ENCODE data around the gene TMPRSS13. TPM values are rescaled to one million over a fixed set of nuclear protein-coding genes. Genes with fewer than 3 reads are reported as not detected.

The TMPRSS13 gene
- total RNA-seq, 5 donors from 2014 or later (not counting 1 experiment from before 2014, with no cell fraction given), result 2.1 to 4.7 (median 3.7) TPM

DNA sequence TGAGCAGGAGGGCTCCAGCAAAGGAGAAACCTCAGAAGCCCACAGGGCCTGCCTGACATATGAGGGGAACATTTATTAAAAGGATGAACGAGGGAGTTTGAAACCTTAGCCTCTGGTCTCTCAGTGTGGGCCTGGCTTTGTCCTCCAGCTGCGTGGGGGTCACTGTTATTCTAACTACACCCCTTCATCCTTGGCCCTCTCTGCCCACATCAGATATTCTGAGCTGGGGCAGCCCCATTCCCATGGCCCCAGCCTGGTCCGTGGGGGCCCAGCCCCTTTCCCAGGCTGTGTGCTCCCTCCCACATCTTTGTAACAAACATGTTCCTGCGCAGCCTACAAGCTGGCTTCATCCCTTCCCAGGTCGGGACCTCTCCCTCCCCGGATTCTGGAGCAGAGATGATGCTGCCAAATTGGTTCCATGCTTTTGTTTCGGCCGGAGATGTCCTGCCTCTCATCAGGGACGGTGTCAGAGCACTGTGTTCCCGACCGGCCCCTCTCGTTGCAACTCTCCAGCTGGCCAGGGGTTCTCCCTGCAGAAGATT is 56.7 kb downstream of the TMPRSS13 start:
- peaks cover 30 to 40% (median 32%) of the 10 kb centered on the region in 3 donors for H3K4me1 Mint-ChIP-seq
- 70% methylated on average over 11 of the region's 12 CpGs for WGBS (ENCODE audit: insufficient coverage)
- H3K4me1 ChIP-seq (ENCODE audit: control insufficient read depth in 1 of 2, extremely low read depth in 1 of 2, insufficient read depth in 2 of 2, low read length in 2 of 2), result peaks cover 10 to 36% of the 10 kb centered on the region in 2 experiments
- no peak overlapping the region for H3K4me3 ChIP-seq (ENCODE audit: control insufficient read depth in 1 of 2, extremely low read depth in 1 of 2, low read length in 1 of 2)
- ChIA-PET CTCF (no interaction called here), POLR2A (interaction anchor here in 1 of 2 donors (0.6 kb wide), 1 partner anchor 645 kb away, joined by 3 read pairs; no protein-coding TSS in a partner anchor)
- no peak overlapping the region for H3K27ac Mint-ChIP-seq
- no peaks in the 10 kb centered on the region for H3K36me3 ChIP-seq (ENCODE audit: control insufficient read depth in 2 of 2, extremely low read depth in 1 of 2, insufficient read depth in 1 of 2, low read length in 1 of 2)
- peaks cover 39 to 55% of the 10 kb centered on the region in 2 donors for H3K27me3 Mint-ChIP-seq
- ATAC-seq (replicated peaks in 1 of 4), result no peak
- no peaks in the 10 kb centered on the region for H3K36me3 Mint-ChIP-seq
- peaks cover 0 to 77% of the 10 kb centered on the region in 2 experiments for H3K27me3 ChIP-seq (replicated peaks in 1 of 2; ENCODE audit: control insufficient read depth in 2 of 2, extremely low read depth in 1 of 2, insufficient read depth in 2 of 2, low read length in 1 of 2)
- DNase-seq, result no peak
- H3K9me3 Mint-ChIP-seq, result no peaks in the 10 kb centered on the region
- H3K9me3 ChIP-seq, result no peaks in the 10 kb centered on the region
- no peak overlapping the region for H3K27ac ChIP-seq (ENCODE audit: low read length)
- no peak overlapping the region for H3K4me3 Mint-ChIP-seq

GRCh38 chr11:117871784-117872183 is 57.4 kb downstream of the TMPRSS13 start:
- CTCF ChIA-PET, result no interaction called here
- POLR2A ChIA-PET, result no interaction called here
- no peak overlapping the region for H3K4me3 ChIP-seq (ENCODE audit: control insufficient read depth in 1 of 2, extremely low read depth in 1 of 2, low read length in 1 of 2)
- H3K4me1 ChIP-seq (ENCODE audit: control insufficient read depth in 1 of 2, extremely low read depth in 1 of 2, insufficient read depth in 2 of 2, low read length in 2 of 2), result peaks cover 10 to 33% of the 10 kb centered on the region in 2 experiments
- 68% methylated on average over 5 of the region's 5 CpGs for WGBS (ENCODE audit: insufficient coverage)
- peaks cover 26 to 34% (median 28%) of the 10 kb centered on the region in 3 donors for H3K4me1 Mint-ChIP-seq
- ATAC-seq (replicated peaks in 1 of 4) (no peak), DNase-seq (no peak)
- H3K27me3 Mint-ChIP-seq, result peaks cover 32 to 48% of the 10 kb centered on the region in 2 donors
- H3K27me3 ChIP-seq (replicated peaks in 1 of 2; ENCODE audit: control insufficient read depth in 2 of 2, extremely low read depth in 1 of 2, insufficient read depth in 2 of 2, low read length in 1 of 2), result peaks cover 0 to 70% of the 10 kb centered on the region in 2 experiments
- no peaks in the 10 kb centered on the region for H3K36me3 Mint-ChIP-seq
- H3K4me3 Mint-ChIP-seq, result no peak overlapping the region
- no peak overlapping the region for H3K27ac ChIP-seq (ENCODE audit: low read length)
- no peaks in the 10 kb centered on the region for H3K36me3 ChIP-seq (ENCODE audit: control insufficient read depth in 2 of 2, extremely low read depth in 1 of 2, insufficient read depth in 1 of 2, low read length in 1 of 2)
- H3K9me3 ChIP-seq, result no peaks in the 10 kb centered on the region
- no peak overlapping the region for H3K27ac Mint-ChIP-seq
- H3K9me3 Mint-ChIP-seq, result no peaks in the 10 kb centered on the region

DNA sequence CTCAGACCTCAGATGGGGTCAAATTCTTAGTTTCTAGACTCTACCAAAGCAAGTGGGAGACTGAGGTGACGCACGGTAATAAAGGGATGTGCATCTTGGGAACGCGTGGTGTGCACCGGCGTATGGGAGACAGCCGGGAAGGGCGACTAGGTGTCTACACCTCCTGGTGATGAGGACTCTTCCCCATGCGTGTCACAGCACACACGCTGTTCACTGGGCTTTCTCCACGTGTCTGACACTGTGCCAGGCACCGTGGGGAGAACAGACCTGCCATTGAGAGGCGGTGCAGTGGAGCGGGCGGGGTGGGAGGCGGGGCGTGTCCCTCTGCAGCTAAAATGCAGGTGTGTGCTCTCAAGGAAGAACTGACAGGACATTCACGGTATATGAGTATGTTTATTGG is 58.0 kb downstream of the TMPRSS13 start:
- peaks cover 30 to 45% of the 10 kb centered on the region in 2 donors for H3K27me3 Mint-ChIP-seq

DNA sequence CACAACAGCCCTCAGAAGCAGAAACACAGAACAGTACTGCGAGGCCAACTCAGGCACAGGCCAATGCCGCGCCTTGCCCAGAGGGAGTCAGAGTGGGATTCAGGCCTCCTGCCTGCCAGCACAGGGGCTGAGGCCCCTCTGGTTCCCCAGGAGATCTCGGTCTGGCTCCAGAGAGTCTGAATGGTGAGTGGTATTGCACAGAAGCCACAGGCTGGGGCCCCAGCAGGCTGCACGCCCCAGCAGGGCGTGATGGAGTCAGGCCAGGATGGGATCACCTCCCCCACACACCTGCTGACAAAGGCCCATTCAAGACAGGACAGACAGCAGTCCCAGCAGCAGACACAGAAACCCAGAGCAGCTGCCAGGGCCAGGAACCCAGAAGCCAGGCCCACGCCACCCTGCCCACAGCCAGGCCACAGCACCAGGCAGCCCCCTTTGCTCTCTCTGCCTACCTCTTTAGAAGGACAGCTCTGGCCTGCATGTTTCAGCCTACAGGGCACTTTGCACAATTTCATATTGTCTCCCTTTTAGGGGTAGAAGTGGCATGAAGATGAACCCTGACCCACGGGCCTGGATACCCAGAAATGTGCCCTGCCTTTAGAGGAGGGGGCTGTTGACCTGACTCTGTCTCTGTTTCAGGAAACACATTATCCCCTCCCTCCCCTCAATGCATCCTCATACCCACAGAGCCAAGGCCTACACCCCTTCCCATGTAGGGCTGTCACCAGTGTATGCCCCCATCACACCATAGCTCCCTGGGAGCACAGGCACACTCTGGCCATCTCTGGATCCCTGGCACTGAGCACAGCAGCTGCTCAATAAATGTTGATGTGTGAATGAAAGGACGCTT is 58.9 kb downstream of the TMPRSS13 start:
- DNase-seq (no peak), ATAC-seq (replicated peaks in 1 of 4) (no peak)
- H3K4me1 ChIP-seq (ENCODE audit: control insufficient read depth in 1 of 2, extremely low read depth in 1 of 2, insufficient read depth in 2 of 2, low read length in 2 of 2), result peaks cover 3 to 19% of the 10 kb centered on the region in 2 experiments
- H3K27me3 Mint-ChIP-seq, result peaks cover 22 to 36% of the 10 kb centered on the region in 2 donors
- H3K9me3 ChIP-seq, result no peaks in the 10 kb centered on the region
- H3K36me3 Mint-ChIP-seq, result no peaks in the 10 kb centered on the region
- H3K36me3 ChIP-seq (ENCODE audit: control insufficient read depth in 2 of 2, extremely low read depth in 1 of 2, insufficient read depth in 1 of 2, low read length in 1 of 2), result no peaks in the 10 kb centered on the region
- ChIA-PET POLR2A (no interaction called here), CTCF (no interaction called here)
- H3K27me3 ChIP-seq (replicated peaks in 1 of 2; ENCODE audit: control insufficient read depth in 2 of 2, extremely low read depth in 1 of 2, insufficient read depth in 2 of 2, low read length in 1 of 2), result peaks cover 0 to 58% of the 10 kb centered on the region in 2 experiments
- H3K27ac Mint-ChIP-seq, result no peak overlapping the region
- no peak overlapping the region for H3K4me3 Mint-ChIP-seq
- 67% methylated on average over 1 of the region's 9 CpGs for WGBS (ENCODE audit: insufficient coverage)
- no peaks in the 10 kb centered on the region for H3K9me3 Mint-ChIP-seq
- no peak overlapping the region for H3K27ac ChIP-seq (ENCODE audit: low read length)
- peaks cover 15 to 23% (median 15%) of the 10 kb centered on the region in 3 donors for H3K4me1 Mint-ChIP-seq
- no peak overlapping the region for H3K4me3 ChIP-seq (ENCODE audit: control insufficient read depth in 1 of 2, extremely low read depth in 1 of 2, low read length in 1 of 2)

More for the DNA sequence above, 58.0 kb downstream of the TMPRSS13 start:
- H3K4me1 Mint-ChIP-seq, result peaks cover 23 to 31% (median 24%) of the 10 kb centered on the region in 3 donors
- POLR2A ChIA-PET, result no interaction called here
- ATAC-seq (replicated peaks in 1 of 4), result no peak
- CTCF ChIA-PET, result no interaction called here
- H3K9me3 ChIP-seq, result no peaks in the 10 kb centered on the region
- peaks cover 0 to 67% of the 10 kb centered on the region in 2 experiments for H3K27me3 ChIP-seq (replicated peaks in 1 of 2; ENCODE audit: control insufficient read depth in 2 of 2, extremely low read depth in 1 of 2, insufficient read depth in 2 of 2, low read length in 1 of 2)
- H3K36me3 ChIP-seq (ENCODE audit: control insufficient read depth in 2 of 2, extremely low read depth in 1 of 2, insufficient read depth in 1 of 2, low read length in 1 of 2), result no peaks in the 10 kb centered on the region
- peaks cover 9 to 28% of the 10 kb centered on the region in 2 experiments for H3K4me1 ChIP-seq (ENCODE audit: control insufficient read depth in 1 of 2, extremely low read depth in 1 of 2, insufficient read depth in 2 of 2, low read length in 2 of 2)
- H3K4me3 ChIP-seq (ENCODE audit: control insufficient read depth in 1 of 2, extremely low read depth in 1 of 2, low read length in 1 of 2), result no peak overlapping the region
- H3K4me3 Mint-ChIP-seq, result no peak overlapping the region
- WGBS (ENCODE audit: insufficient coverage), result 84% methylated on average over 17 of the region's 18 CpGs
- H3K27ac ChIP-seq (ENCODE audit: low read length), result no peak overlapping the region
- no peaks in the 10 kb centered on the region for H3K9me3 Mint-ChIP-seq
- DNase-seq, result no peak
- no peaks in the 10 kb centered on the region for H3K36me3 Mint-ChIP-seq
- H3K27ac Mint-ChIP-seq, result no peak overlapping the region

DNA sequence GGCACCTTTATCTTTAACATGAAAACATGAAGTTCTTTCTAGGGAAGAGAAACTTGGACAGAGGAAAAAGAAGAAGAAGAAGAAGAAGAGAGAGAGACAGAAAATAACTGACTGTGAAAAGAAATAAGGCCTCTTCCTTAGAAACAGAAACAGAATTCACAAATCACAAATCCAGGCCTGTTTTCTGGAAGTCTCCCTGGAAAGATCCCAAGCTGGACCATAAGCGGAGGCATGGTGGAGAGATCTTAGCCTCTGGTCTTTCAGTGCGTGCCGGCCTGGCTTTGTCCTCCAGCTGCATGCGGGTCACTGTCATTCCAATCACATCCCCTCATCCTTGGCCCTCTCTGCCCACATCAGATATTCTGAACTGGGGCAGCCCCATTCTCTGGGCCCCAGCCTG is 59.6 kb downstream of the TMPRSS13 start:
- Histone ChIP-seq H3K4me3 (ENCODE audit: control insufficient read depth in 1 of 2, extremely low read depth in 1 of 2, low read length in 1 of 2) (no peak overlapping the region), H3K9me3 (no peaks in the 10 kb centered on the region), H3K4me1 (ENCODE audit: control insufficient read depth in 1 of 2, extremely low read depth in 1 of 2, insufficient read depth in 2 of 2, low read length in 2 of 2) (peaks cover 2 to 12% of the 10 kb centered on the region in 2 experiments), H3K27ac (ENCODE audit: low read length) (no peak overlapping the region), H3K27me3 (replicated peaks in 1 of 2; ENCODE audit: control insufficient read depth in 2 of 2, extremely low read depth in 1 of 2, insufficient read depth in 2 of 2, low read length in 1 of 2) (peaks cover 0 to 51% of the 10 kb centered on the region in 2 experiments), H3K36me3 (ENCODE audit: control insufficient read depth in 2 of 2, extremely low read depth in 1 of 2, insufficient read depth in 1 of 2, low read length in 1 of 2) (no peaks in the 10 kb centered on the region)
- ChIA-PET CTCF (no interaction called here), POLR2A (no interaction called here)
- peaks cover 9 to 17% (median 10%) of the 10 kb centered on the region in 3 donors for H3K4me1 Mint-ChIP-seq
- no peaks in the 10 kb centered on the region for H3K9me3 Mint-ChIP-seq
- no peak overlapping the region for H3K27ac Mint-ChIP-seq
- DNase-seq (no peak), ATAC-seq (replicated peaks in 1 of 4) (no peak)
- 68% methylated on average over 4 of the region's 4 CpGs for WGBS (ENCODE audit: insufficient coverage)
- no peak overlapping the region for H3K4me3 Mint-ChIP-seq
- H3K36me3 Mint-ChIP-seq, result no peaks in the 10 kb centered on the region
- peaks cover 16 to 30% of the 10 kb centered on the region in 2 donors for H3K27me3 Mint-ChIP-seq

DNA sequence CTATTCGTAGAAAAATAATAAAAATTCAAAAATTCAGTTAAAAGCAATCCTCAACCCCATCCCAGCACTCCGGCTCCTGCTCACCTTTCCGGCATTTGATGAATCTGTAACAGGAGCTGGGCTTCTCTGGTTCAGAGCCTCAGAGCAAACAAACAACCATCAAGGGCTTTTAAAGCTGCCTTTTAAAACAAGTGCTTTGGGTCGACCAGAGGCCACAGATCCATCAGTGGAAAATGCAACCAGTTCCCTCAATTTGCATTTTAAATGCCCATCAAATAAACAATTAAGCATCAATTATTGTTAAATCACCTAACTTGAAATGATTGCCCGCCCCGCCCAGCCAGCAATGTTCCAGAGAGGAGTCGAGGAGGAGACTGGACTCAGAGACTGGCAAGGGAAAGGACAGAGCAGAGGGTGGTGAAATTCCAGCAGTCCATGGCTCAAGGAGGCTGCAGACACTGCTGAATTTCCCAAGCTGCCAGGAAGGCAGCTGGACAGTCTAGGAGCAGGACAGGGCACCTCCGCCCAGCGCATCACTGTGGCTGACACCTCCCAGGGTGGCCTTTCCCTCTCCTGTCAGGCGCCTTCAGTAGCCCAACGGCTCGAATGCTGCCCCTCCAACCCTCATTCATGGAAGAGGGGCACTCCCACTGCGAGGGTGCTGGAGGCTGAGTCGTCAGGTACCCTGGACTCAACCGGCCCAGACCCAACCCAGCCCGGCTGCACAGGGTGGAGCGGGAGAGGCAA is 60.2 kb downstream of the TMPRSS13 start:
- no peak overlapping the region for H3K4me3 ChIP-seq (ENCODE audit: control insufficient read depth in 1 of 2, extremely low read depth in 1 of 2, low read length in 1 of 2)
- H3K36me3 ChIP-seq (ENCODE audit: control insufficient read depth in 2 of 2, extremely low read depth in 1 of 2, insufficient read depth in 1 of 2, low read length in 1 of 2), result no peaks in the 10 kb centered on the region
- H3K27ac ChIP-seq (ENCODE audit: low read length), result no peak overlapping the region
- Mint-ChIP-seq H3K27ac (no peak overlapping the region), H3K9me3 (no peaks in the 10 kb centered on the region), H3K36me3 (no peaks in the 10 kb centered on the region), H3K4me1 (peaks cover 4 to 12% (median 7%) of the 10 kb centered on the region in 3 donors), H3K27me3 (peaks cover 13 to 25% of the 10 kb centered on the region in 2 donors), H3K4me3 (no peak overlapping the region)
- ChIA-PET POLR2A (no interaction called here), CTCF (no interaction called here)
- no peaks in the 10 kb centered on the region for H3K9me3 ChIP-seq
- ATAC-seq (replicated peaks in 1 of 4) (no peak), DNase-seq (no peak)
- 83% methylated on average over 8 of the region's 17 CpGs for WGBS (ENCODE audit: insufficient coverage)
- H3K4me1 ChIP-seq (ENCODE audit: control insufficient read depth in 1 of 2, extremely low read depth in 1 of 2, insufficient read depth in 2 of 2, low read length in 2 of 2), result peaks cover 2 to 6% of the 10 kb centered on the region in 2 experiments
- peaks cover 0 to 45% of the 10 kb centered on the region in 2 experiments for H3K27me3 ChIP-seq (replicated peaks in 1 of 2; ENCODE audit: control insufficient read depth in 2 of 2, extremely low read depth in 1 of 2, insufficient read depth in 2 of 2, low read length in 1 of 2)
